B cell (primary cell): Measurements from ENCODE around the gene TENM3. TPM values are rescaled to one million over a fixed set of nuclear protein-coding genes. Genes with fewer than 3 reads are reported as not detected.

ENCODE experiments used
- ATAC-seq: fragments of 200-7000 bp; cut with Tn5 transposase; one replicate; pipeline ENCODE4 v1.10.0; 2021; ENCODE audit warnings: low read depth, mild to moderate bottlenecking, moderate number of reproducible peaks, moderate library complexity
- CTCF ChIA-PET: fragments of 350-600 bp; sonication (Branson Sonifier 250); formaldehyde crosslinking; loops from one replicate; lab custom pipeline; 2021; ENCODE audit warnings: antibody characterized with exemption, inconsistent platforms; lab: Charles Lee
- POLR2A ChIA-PET: fragments of 350-600 bp; sonication (Branson Sonifier 250); formaldehyde crosslinking; loops from one replicate; lab custom pipeline; 2021; ENCODE audit warnings: antibody characterized with exemption; lab: Charles Lee
- DNase-seq: peaks from one replicate; pipeline ENCODE4 v3.0.0; 2013
- H2AFZ ChIP-seq: 2 replicates; pipeline ENCODE4 v1.6.1; 2012; ENCODE audit warnings: mild to moderate bottlenecking, low read depth, low read length; ENCODE audit not compliant: insufficient read depth, poor library complexity, severe bottlenecking
- H3K27ac ChIP-seq, 2 donors: 1 replicate in 1 of 2; 2 replicates in 1 of 2; pipeline ENCODE4 v1.5.1; 2012 to 2013; ENCODE audit warnings: low read length in 2 of 2, mild to moderate bottlenecking in 2 of 2, moderate library complexity in 1 of 2
- H3K27me3 ChIP-seq, 4 experiments: fragments of 200-600 bp in 1 of 4; sonication (generic) in 1 of 4; replicated peaks in 1 of 4; 1 replicate in 2 of 4; 2 replicates in 2 of 4; pipeline versions ENCODE4 v1.6.1 to v1.7.0; 2013 to 2016; ENCODE audit warnings: low read length in 3 of 4, mild to moderate bottlenecking in 2 of 4, mixed read lengths in 1 of 4, moderate library complexity in 1 of 4; ENCODE audit not compliant: insufficient read depth in 4 of 4, control insufficient read depth in 3 of 4; ENCODE audit errors: control extremely low read depth in 1 of 4
- H3K36me3 ChIP-seq, 2 experiments: replicated peaks in 1 of 2; 1 replicate in 1 of 2; 2 replicates in 1 of 2; pipeline versions ENCODE4 v1.6.1 to v1.7.1; 2013; ENCODE audit warnings: low read length in 1 of 2; ENCODE audit not compliant: insufficient read depth in 2 of 2, control insufficient read depth in 1 of 2; ENCODE audit errors: control extremely low read depth in 1 of 2, extremely low read depth in 1 of 2
- H3K4me1 ChIP-seq, 2 donors: fragments of 200-600 bp in 1 of 2; sonication (generic) in 1 of 2; 1 replicate in 1 of 2; 2 replicates in 1 of 2; pipeline versions ENCODE4 v1.5.1 to v1.6.1; 2013 to 2017; ENCODE audit warnings: low read length in 2 of 2; ENCODE audit not compliant: control insufficient read depth in 2 of 2, insufficient read depth in 2 of 2
- H3K4me2 ChIP-seq: replicated peaks from 2 replicates; pipeline ENCODE3; 2012; ENCODE audit warnings: mild to moderate bottlenecking, low read depth, low read length; ENCODE audit not compliant: poor library complexity, severe bottlenecking
- H3K4me3 ChIP-seq, 5 experiments: fragments of 200-600 bp in 1 of 5; sonication (generic) in 1 of 5; 1 replicate in 3 of 5; 2 replicates in 2 of 5; pipeline versions ENCODE4 v1.5.1 to v1.7.0; 2011 to 2016; ENCODE audit warnings: low read length in 4 of 5, mild to moderate bottlenecking in 4 of 5, low read depth in 2 of 5, control low read depth in 1 of 5, moderate library complexity in 1 of 5; ENCODE audit not compliant: insufficient read depth in 1 of 5; ENCODE audit errors: control extremely low read depth in 1 of 5, extremely low read depth in 1 of 5
- H3K79me2 ChIP-seq: fragments of 200-600 bp; sonication (generic); one replicate; pipeline ENCODE4 v1.6.0; 2016; ENCODE audit warnings: low read length; ENCODE audit not compliant: control insufficient read depth, insufficient read depth
- H3K9ac ChIP-seq: fragments of 200-600 bp; sonication (generic); 2 replicates; pipeline ENCODE4 v1.6.1; 2017; ENCODE audit warnings: mild to moderate bottlenecking, low read length, moderate library complexity
- H3K9me3 ChIP-seq, 3 donors: one replicate each; pipeline versions ENCODE4 v1.6.1 to v1.7.1; 2013; ENCODE audit warnings: low read length in 2 of 3; ENCODE audit not compliant: control insufficient read depth in 2 of 3, insufficient read depth in 1 of 3; ENCODE audit errors: control extremely low read depth in 1 of 3
- H4K20me1 ChIP-seq: 2 replicates; pipeline ENCODE4 v1.6.0; 2012; ENCODE audit warnings: mild to moderate bottlenecking, low read length; ENCODE audit not compliant: insufficient read depth, control insufficient read depth, poor library complexity, severe bottlenecking
- H3K27ac Mint-ChIP-seq: one replicate; pipeline ENCODE4 v1.8.0; 2021; ENCODE audit warnings: mixed read lengths
- H3K27me3 Mint-ChIP-seq: one replicate; pipeline ENCODE4 v1.8.0; 2021; ENCODE audit warnings: mixed read lengths
- H3K4me1 Mint-ChIP-seq: one replicate; pipeline ENCODE4 v1.8.0; 2021; ENCODE audit warnings: mixed read lengths
- H3K4me3 Mint-ChIP-seq: one replicate; pipeline ENCODE4 v1.8.0; 2021; ENCODE audit warnings: mixed read lengths
- H3K9me3 Mint-ChIP-seq: one replicate; pipeline ENCODE4 v1.8.0; 2022; ENCODE audit warnings: mixed read lengths; ENCODE audit not compliant: insufficient read depth
- EZH2 ChIP-seq: IDR thresholded peaks from 2 replicates; pipeline ENCODE4 v1.6.1; 2012; ENCODE audit warnings: borderline replicate concordance, low read depth, mild to moderate bottlenecking, moderate library complexity, low read length; ENCODE audit not compliant: insufficient read depth, poor library complexity, severe bottlenecking
- WGBS: methylation state at CpG from one replicate; pipeline ENCODE4 v1.1.5; 2013; ENCODE audit warnings: missing lambda C conversion rate; ENCODE audit not compliant: insufficient coverage; 5-methylcytosine and 5-hydroxymethylcytosine counted together
- intact Hi-C: fragments of 100-400 bp; cut with micrococcal nuclease; formaldehyde crosslinking; loops from one replicate; pipeline ENCODE4 v1.10.0; 2022
- polyA plus RNA-seq: library from polyadenylated mRNA; depleted of rRNA; stranded (reverse); fragments of >200 nt; gene quantifications from 2 replicates; pipeline ENCODE4 v1.2.3, GENCODE V29; 2012
- total RNA-seq, 2 donors: library from RNA; stranded (reverse); fragments of 120-200 nt in 1 of 2; gene quantifications; 1 replicate in 1 of 2; 2 replicates in 1 of 2; pipeline versions ENCODE4 v1.2.3 to v1.2.4, GENCODE V29; 2013 to 2022
- TF ChIP-seq, protein P1 (sequence below): fragments of 200-600 bp; IDR thresholded peaks from one replicate; pipeline ENCODE4 v1.8.0; 2022; ENCODE audit warnings: antibody characterized with exemption, mild to moderate bottlenecking

TENM3 gene
- total and polyA plus RNA-seq, 2 donors (not counting 1 experiment from before 2014, with no cell fraction given) = not detected

GRCh38 chr4:182805750-182806149 lies 562.5 kb downstream of the TENM3 start:
- no peaks in the 10 kb centered on the region for H4K20me1 ChIP-seq
- H3K27ac ChIP-seq = no peak overlapping the region
- no peak overlapping the region for H3K27ac Mint-ChIP-seq
- H3K4me3 Mint-ChIP-seq = peak overlapping the region; percentile 11
- no peak overlapping the region for H3K4me3 ChIP-seq
- CTCF ChIA-PET = no interaction called here
- no peak for ATAC-seq
- peaks cover 13% of the 10 kb centered on the region for H3K4me1 Mint-ChIP-seq
- DNase-seq = no peak
- H3K27me3 ChIP-seq = peaks cover 0 to 22% (median 2%) of the 10 kb centered on the region in 4 experiments
- H3K9me3 ChIP-seq = peaks cover 0 to 38% (median 5%) of the 10 kb centered on the region in 3 donors
- no peaks in the 10 kb centered on the region for H3K9me3 Mint-ChIP-seq
- intact Hi-C loops = no loop called here
- H2AFZ ChIP-seq = no peak overlapping the region
- no peak overlapping the region for H3K9ac ChIP-seq
- H3K36me3 ChIP-seq = no peaks in the 10 kb centered on the region
- peaks cover 19% of the 10 kb centered on the region for H3K27me3 Mint-ChIP-seq
- no peaks in the 10 kb centered on the region for H3K79me2 ChIP-seq
- TF ChIP-seq, protein P1, sequence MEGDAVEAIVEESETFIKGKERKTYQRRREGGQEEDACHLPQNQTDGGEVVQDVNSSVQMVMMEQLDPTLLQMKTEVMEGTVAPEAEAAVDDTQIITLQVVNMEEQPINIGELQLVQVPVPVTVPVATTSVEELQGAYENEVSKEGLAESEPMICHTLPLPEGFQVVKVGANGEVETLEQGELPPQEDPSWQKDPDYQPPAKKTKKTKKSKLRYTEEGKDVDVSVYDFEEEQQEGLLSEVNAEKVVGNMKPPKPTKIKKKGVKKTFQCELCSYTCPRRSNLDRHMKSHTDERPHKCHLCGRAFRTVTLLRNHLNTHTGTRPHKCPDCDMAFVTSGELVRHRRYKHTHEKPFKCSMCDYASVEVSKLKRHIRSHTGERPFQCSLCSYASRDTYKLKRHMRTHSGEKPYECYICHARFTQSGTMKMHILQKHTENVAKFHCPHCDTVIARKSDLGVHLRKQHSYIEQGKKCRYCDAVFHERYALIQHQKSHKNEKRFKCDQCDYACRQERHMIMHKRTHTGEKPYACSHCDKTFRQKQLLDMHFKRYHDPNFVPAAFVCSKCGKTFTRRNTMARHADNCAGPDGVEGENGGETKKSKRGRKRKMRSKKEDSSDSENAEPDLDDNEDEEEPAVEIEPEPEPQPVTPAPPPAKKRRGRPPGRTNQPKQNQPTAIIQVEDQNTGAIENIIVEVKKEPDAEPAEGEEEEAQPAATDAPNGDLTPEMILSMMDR = no peak
- no peak for TF ChIP-seq EZH2
- H3K4me2 ChIP-seq = no peak overlapping the region
- peaks cover 21 to 26% of the 10 kb centered on the region in 2 donors for H3K4me1 ChIP-seq
- 75% methylated on average over 7 of the region's 13 CpGs for WGBS
- POLR2A ChIA-PET = interaction anchor here (0.6 kb wide), 1 partner anchor 647 kb away, joined by 3 read pairs; no protein-coding TSS in a partner anchor
